Endothelial cell (in vitro differentiated cells): ENCODE data around the gene ARCN1. TPM values are rescaled to one million over a fixed set of nuclear protein-coding genes. Genes with fewer than 3 reads are reported as not detected.

ENCODE experiments used
- DNase-seq: peaks from one replicate; pipeline ENCODE4 v3.0.0; 2021; ENCODE audit warnings: low spot score
- H3K27ac Mint-ChIP-seq: one replicate; pipeline ENCODE4 v1.8.0; 2021; ENCODE audit warnings: mixed read lengths, inconsistent platforms; ENCODE audit not compliant: unreplicated experiment
- H3K27me3 Mint-ChIP-seq: one replicate; pipeline ENCODE4 v1.8.0; 2021; ENCODE audit warnings: mild to moderate bottlenecking, moderate library complexity, mixed read lengths, inconsistent platforms; ENCODE audit not compliant: unreplicated experiment
- H3K36me3 Mint-ChIP-seq: one replicate; pipeline ENCODE4 v1.8.0; 2021; ENCODE audit warnings: mild to moderate bottlenecking, low read depth, mixed read lengths, inconsistent platforms; ENCODE audit not compliant: unreplicated experiment
- H3K4me1 Mint-ChIP-seq: one replicate; pipeline ENCODE4 v1.8.0; 2021; ENCODE audit warnings: mild to moderate bottlenecking, mixed read lengths, inconsistent platforms; ENCODE audit not compliant: unreplicated experiment
- H3K4me3 Mint-ChIP-seq: one replicate; pipeline ENCODE4 v1.8.0; 2021; ENCODE audit warnings: mild to moderate bottlenecking, mixed read lengths, inconsistent platforms; ENCODE audit not compliant: unreplicated experiment
- H3K9me3 Mint-ChIP-seq: one replicate; pipeline ENCODE4 v1.8.0; 2021; ENCODE audit warnings: mixed read lengths, inconsistent platforms; ENCODE audit not compliant: unreplicated experiment
- CTCF ChIP-seq: fragments of 200-600 bp; sonication (generic); IDR thresholded peaks from one replicate; pipeline ENCODE4 v1.5.0; 2021; ENCODE audit warnings: antibody characterized with exemption; ENCODE audit not compliant: unreplicated experiment
- total RNA-seq: library from RNA; stranded (reverse); fragmentation: NEBNext Ultra II Directional; extraction: Animal tissue kit (Norgen Biotek cat#: 25700); gene quantifications from one replicate; pipeline ENCODE4 v1.2.1, GENCODE V29; 2021; ENCODE audit not compliant: unreplicated experiment

Gene ARCN1
- total RNA-seq, 1 donor from 2014 or later: 145 TPM

- Mint-ChIP-seq H3K9me3 (no peaks in the 10 kb centered on the region), H3K27ac (no peak overlapping the region), H3K27me3 (peaks cover 6% of the 10 kb centered on the region), H3K4me1 (peaks cover 17% of the 10 kb centered on the region), H3K4me3 (no peak overlapping the region), H3K36me3 (peaks cover 16% of the 10 kb centered on the region)
- DNase-seq: no peak
- no peak for TF ChIP-seq CTCF
Measured at GRCh38 chr11:118636569-118637290, 64.5 kb downstream of the ARCN1 start.

GRCh38 chr11:118638726-118639125 lies 66.5 kb downstream of the ARCN1 start:
- no peak overlapping the region for H3K27ac Mint-ChIP-seq
- peaks cover 14% of the 10 kb centered on the region for H3K4me1 Mint-ChIP-seq
- no peak for DNase-seq
- peaks cover 10% of the 10 kb centered on the region for H3K36me3 Mint-ChIP-seq
- no peak overlapping the region for H3K4me3 Mint-ChIP-seq
- H3K9me3 Mint-ChIP-seq: no peaks in the 10 kb centered on the region
- peaks cover 9% of the 10 kb centered on the region for H3K27me3 Mint-ChIP-seq
- TF ChIP-seq CTCF: no peak

GRCh38 chr11:118639899-118640298 lies 67.7 kb downstream of the ARCN1 start:
- DNase-seq: no peak
- Mint-ChIP-seq H3K9me3 (no peaks in the 10 kb centered on the region), H3K27ac (no peak overlapping the region), H3K36me3 (peaks cover 14% of the 10 kb centered on the region), H3K4me1 (peaks cover 7% of the 10 kb centered on the region), H3K27me3 (peaks cover 9% of the 10 kb centered on the region), H3K4me3 (no peak overlapping the region)
- TF ChIP-seq CTCF: no peak

GRCh38 chr11:118640332-118641154 lies 68.3 kb downstream of the ARCN1 start:
- H3K9me3 Mint-ChIP-seq: no peaks in the 10 kb centered on the region
- peaks cover 7% of the 10 kb centered on the region for H3K4me1 Mint-ChIP-seq
- no peak overlapping the region for H3K27ac Mint-ChIP-seq
- H3K4me3 Mint-ChIP-seq: no peak overlapping the region
- TF ChIP-seq CTCF: no peak
- DNase-seq: no peak
- peaks cover 9% of the 10 kb centered on the region for H3K27me3 Mint-ChIP-seq
- H3K36me3 Mint-ChIP-seq: peaks cover 15% of the 10 kb centered on the region
